GM12878 (cell line): ENCODE results near the gene TEX22. TPM values are rescaled to one million over a fixed set of nuclear protein-coding genes. Genes with fewer than 3 reads are reported as not detected.

Source experiments
- ATAC-seq: fragments of 200-7000 bp; cut with Tn5 transposase; 3 replicates; pipeline ENCODE4 v1.9.1; 2020; ENCODE audit warnings: mild to moderate bottlenecking, moderate library complexity
- BruUV-seq: library from RNA; stranded (reverse); fragments of 400-500 nt; replicated peaks from 2 replicates; lab custom pipeline; 2021; lab: Mats Ljungman, UMichigan
- CTCF ChIA-PET: fragments of 300-600 bp; sonication (Branson Sonifier 250); formaldehyde crosslinking; extraction: SDS; loops from one replicate; lab custom pipeline; 2021; ENCODE audit warnings: inconsistent platforms; lab: Yijun Ruan, JAX
- POLR2A ChIA-PET: fragments of 350-600 bp; formaldehyde crosslinking; extraction: SDS; loops from one replicate; lab custom pipeline; 2021; ENCODE audit warnings: inconsistent platforms; lab: Charles Lee
- RAD21 ChIA-PET: fragments of 300-600 bp; sonication (Branson Sonifier 250); formaldehyde crosslinking; loops from one replicate; lab custom pipeline; 2023; ENCODE audit warnings: antibody characterized with exemption; ENCODE audit not compliant: unreplicated experiment; lab: Charles Lee
- SMC1A ChIA-PET: fragments of 300-600 bp; sonication (Branson Sonifier 250); formaldehyde crosslinking; loops from one replicate; lab custom pipeline; 2023; ENCODE audit not compliant: unreplicated experiment, uncharacterized antibody; lab: Charles Lee
- DNase-seq: peaks from one replicate; pipeline ENCODE4 v3.0.0-alpha.2; 2011; ENCODE audit warnings: low read depth, low spot score
- FAIRE-seq: peaks from 3 replicates; lab custom pipeline; 2011; peaks lifted over from hg19 to GRCh38; lab: Jason Lieb, UNC
- H2AFZ ChIP-seq: 2 replicates; pipeline ENCODE4 v1.6.0; 2011; ENCODE audit warnings: low read depth, low read length, control low read depth; ENCODE audit not compliant: control insufficient read depth
- H3K27ac ChIP-seq: 2 replicates; pipeline ENCODE4 v1.5.1; 2011; ENCODE audit warnings: control low read depth; ENCODE audit not compliant: control insufficient read depth, insufficient read depth
- H3K27me3 ChIP-seq, 2 experiments: replicated peaks in 1 of 2; 2 replicates each; pipeline versions ENCODE4 v1.6.0 to v1.6.1; 2011; ENCODE audit warnings: low read length in 1 of 2; ENCODE audit not compliant: control insufficient read depth in 2 of 2, insufficient read depth in 2 of 2
- H3K36me3 ChIP-seq, 2 experiments: 2 replicates each; pipeline ENCODE4 v1.5.1; 2011; ENCODE audit warnings: low read length in 1 of 2; ENCODE audit not compliant: control insufficient read depth in 2 of 2, insufficient read depth in 2 of 2
- H3K4me1 ChIP-seq: 2 replicates; pipeline ENCODE4 v1.6.1; 2011; ENCODE audit warnings: mild to moderate bottlenecking, low read length, moderate library complexity, mixed read lengths; ENCODE audit not compliant: control insufficient read depth, insufficient read depth
- H3K4me2 ChIP-seq: 2 replicates; pipeline ENCODE4 v1.6.0; 2011; ENCODE audit warnings: control low read depth; ENCODE audit not compliant: control insufficient read depth, insufficient read depth
- H3K4me3 ChIP-seq: fragments of 200-600 bp; sonication (generic); 2 replicates; pipeline ENCODE4 v1.5.1; 2016
- H3K79me2 ChIP-seq: 2 replicates; pipeline ENCODE4 v1.6.0; 2011; ENCODE audit warnings: low read length; ENCODE audit not compliant: control insufficient read depth, insufficient read depth
- H3K9ac ChIP-seq: 2 replicates; pipeline ENCODE4 v1.8.0; 2011; ENCODE audit warnings: low read length, control low read depth, mixed read lengths; ENCODE audit not compliant: control insufficient read depth, insufficient read depth
- H3K9me3 ChIP-seq: replicated peaks from 3 replicates; pipeline ENCODE4 v1.5.1; 2011; ENCODE audit warnings: mild to moderate bottlenecking, low read length; ENCODE audit not compliant: control insufficient read depth, insufficient read depth
- H4K20me1 ChIP-seq: 2 replicates; pipeline ENCODE4 v1.6.0; 2011; ENCODE audit not compliant: control insufficient read depth, insufficient read depth
- BACH1 ChIP-seq: fragments of 450-650 bp; IDR thresholded peaks from 2 replicates; pipeline ENCODE4 v1.6.1; 2017; ENCODE audit warnings: mild to moderate bottlenecking, borderline replicate concordance
- CHD2 ChIP-seq: IDR thresholded peaks from 2 replicates; pipeline ENCODE4 v1.6.1; 2011; ENCODE audit warnings: low read depth, low read length, improper control_type of control experiment, borderline replicate concordance
- GATAD2B ChIP-seq: fragments of 450-650 bp; conservative IDR thresholded peaks from 2 replicates; pipeline ENCODE4 v1.6.1; 2017; ENCODE audit warnings: low read depth, mild to moderate bottlenecking, moderate library complexity
- KAT2A ChIP-seq: conservative IDR thresholded peaks from 2 replicates; pipeline ENCODE4 v1.6.1; 2011; ENCODE audit warnings: low read depth, low read length; ENCODE audit not compliant: control insufficient read depth
- MEF2B ChIP-seq: fragments of 450-650 bp; IDR thresholded peaks from 2 replicates; pipeline ENCODE4 v1.6.1; 2018; ENCODE audit warnings: mild to moderate bottlenecking, moderate library complexity; ENCODE audit not compliant: partially characterized antibody, poor library complexity, severe bottlenecking
- MLLT1 ChIP-seq: fragments of 450-650 bp; IDR thresholded peaks from 2 replicates; pipeline ENCODE4 v1.6.1; 2016; ENCODE audit warnings: mild to moderate bottlenecking
- POLR2A ChIP-seq: IDR thresholded peaks from 2 replicates; pipeline ENCODE4 v1.6.1; 2011; ENCODE audit warnings: low read depth, mild to moderate bottlenecking, low read length
- RBBP5 ChIP-seq: fragments of 200-600 bp; sonication (generic); conservative IDR thresholded peaks from 2 replicates; pipeline ENCODE4 v1.6.1; 2016
- TCF12 ChIP-seq: IDR thresholded peaks from 2 replicates; pipeline ENCODE4 v1.6.1; 2011; ENCODE audit warnings: low read depth, mild to moderate bottlenecking, low read length
- ZBTB4 ChIP-seq: fragments of 450-650 bp; formaldehyde crosslinking; IDR thresholded peaks from 2 replicates; pipeline ENCODE4 v1.4.0; 2022; ENCODE audit warnings: mild to moderate bottlenecking, moderate library complexity
- ZNF274 ChIP-seq: IDR thresholded peaks from one replicate; pipeline ENCODE4 v1.8.0; 2011; ENCODE audit not compliant: insufficient read length, insufficient read depth
- WGBS: methylation state at CpG from one replicate; pipeline ENCODE4 v1.1.6; 2016; ENCODE audit warnings: low lambda C conversion rate; ENCODE audit not compliant: insufficient replicate concordance, insufficient coverage; ENCODE audit errors: missing lambda C conversion rate; 5-methylcytosine and 5-hydroxymethylcytosine counted together
- in situ Hi-C: fragments of 300-500 bp; cut with MboI; formaldehyde crosslinking; loops from 9 replicates; pipeline ENCODE4 v1.14.3; 2018; ENCODE audit warnings: mixed read lengths
- intact Hi-C: fragments of 100-400 bp; cut with micrococcal nuclease; formaldehyde crosslinking; loops from one replicate; pipeline ENCODE4 v1.14.2; 2022; ENCODE audit not compliant: unreplicated experiment
- polyA plus RNA-seq, 11 experiments: library from polyadenylated mRNA; depleted of rRNA in 4 of 11; unstranded in 6 of 11; stranded (reverse) in 5 of 11; fragments of >200 nt; fragmentation: Nextera tagmentation in 4 of 11; fragmentation: Illumina TruSeq in 1 of 11; extraction: Ambion mirVana in 4 of 11; extraction: Trizol in 1 of 11; gene quantifications; 1 replicate in 1 of 11; 2 replicates in 10 of 11; pipeline versions ENCODE4 v1.2.1 to v1.2.3, GENCODE V29; 2011 to 2016; ENCODE audit warnings: inconsistent platforms in 2 of 11, missing spikeins in 2 of 11, low read depth in 1 of 11
- total RNA-seq, 4 experiments: library from RNA; depleted of rRNA in 3 of 4; stranded (reverse); fragments of >200 nt in 3 of 4; fragmentation: Illumina TruSeq in 1 of 4; extraction: Trizol in 1 of 4; gene quantifications; 2 replicates each; pipeline versions ENCODE4 v1.2.1 to v1.2.3, GENCODE V29; 2013 to 2021

TEX22 gene
- total and polyA plus RNA-seq, 10 of the 15 experiments (the other 5 are each of a cell fraction or from before 2014, with no cell fraction given) = 0.02 to 4.0 (median 0.63) TPM; not detected in 1

- POLR2A ChIA-PET = no interaction called here
- RAD21 ChIA-PET = no interaction called here
- DNase-seq = no peak
- H4K20me1 ChIP-seq = no peaks in the 10 kb centered on the region
- CTCF ChIA-PET = no interaction called here
- no peak overlapping the region for H3K27ac ChIP-seq
- intact Hi-C loops = no loop called here
- no peak overlapping the region for H2AFZ ChIP-seq
- no peaks in the 10 kb centered on the region for H3K27me3 ChIP-seq
- no peak overlapping the region for H3K4me2 ChIP-seq
- no peak for ATAC-seq
- H3K4me1 ChIP-seq = no peaks in the 10 kb centered on the region
- H3K79me2 ChIP-seq = no peaks in the 10 kb centered on the region
- BruUV-seq = no TSS peak
- no peaks in the 10 kb centered on the region; a peak in 1 of 4 replicates for H3K36me3 ChIP-seq
- H3K9ac ChIP-seq = no peak overlapping the region
- H3K4me3 ChIP-seq = no peak overlapping the region
- in situ Hi-C loops = no loop called here
- 85% methylated on average over 29 of the region's 29 CpGs for WGBS
- no peak for TF ChIP-seq RBBP5
- TF ChIP-seq TCF12 = no peak
- no peak for TF ChIP-seq BACH1
- TF ChIP-seq MLLT1 = no peak
- no peak for TF ChIP-seq ZNF274
- TF ChIP-seq ZBTB4 (CRISPR knock-in tag) = no peak
- no peak for TF ChIP-seq CHD2
- TF ChIP-seq GATAD2B = no peak
- TF ChIP-seq MEF2B = no peak
- no peak for TF ChIP-seq POLR2A
- TF ChIP-seq KAT2A = no peak
- TF ChIP-seq, all 136 proteins: peak for 0
- H3K9me3 ChIP-seq = no peaks in the 10 kb centered on the region
- SMC1A ChIA-PET = no interaction called here
- FAIRE-seq = no peak
Measured at GRCh38 chr14:105384605-105385321, 13.6 kb upstream of the TEX22 start.
